GM13977 (cell line): ENCODE data around the gene CD27.

ENCODE experiments used
- DNase-seq: peaks from one replicate; pipeline ENCODE4 v3.0.0; 2012; ENCODE audit warnings: low spot score
- in situ Hi-C: fragments of 300-500 bp; cut with MboI; formaldehyde crosslinking; loops from one replicate; pipeline ENCODE4 v1.12.0; 2022; ENCODE audit warnings: low sequenced_read_pairs, low pct_unique_long_range_greater_than_20kb, mixed read lengths, inconsistent platforms; ENCODE audit not compliant: unreplicated experiment
- TF ChIP-seq, protein P1 (sequence below): IDR thresholded peaks from 2 replicates; pipeline ENCODE4 v1.5.1; 2012; ENCODE audit warnings: mild to moderate bottlenecking, control low read depth; ENCODE audit not compliant: insufficient read depth; ENCODE audit errors: extremely low read depth, missing control alignments

Gene CD27

DNA sequence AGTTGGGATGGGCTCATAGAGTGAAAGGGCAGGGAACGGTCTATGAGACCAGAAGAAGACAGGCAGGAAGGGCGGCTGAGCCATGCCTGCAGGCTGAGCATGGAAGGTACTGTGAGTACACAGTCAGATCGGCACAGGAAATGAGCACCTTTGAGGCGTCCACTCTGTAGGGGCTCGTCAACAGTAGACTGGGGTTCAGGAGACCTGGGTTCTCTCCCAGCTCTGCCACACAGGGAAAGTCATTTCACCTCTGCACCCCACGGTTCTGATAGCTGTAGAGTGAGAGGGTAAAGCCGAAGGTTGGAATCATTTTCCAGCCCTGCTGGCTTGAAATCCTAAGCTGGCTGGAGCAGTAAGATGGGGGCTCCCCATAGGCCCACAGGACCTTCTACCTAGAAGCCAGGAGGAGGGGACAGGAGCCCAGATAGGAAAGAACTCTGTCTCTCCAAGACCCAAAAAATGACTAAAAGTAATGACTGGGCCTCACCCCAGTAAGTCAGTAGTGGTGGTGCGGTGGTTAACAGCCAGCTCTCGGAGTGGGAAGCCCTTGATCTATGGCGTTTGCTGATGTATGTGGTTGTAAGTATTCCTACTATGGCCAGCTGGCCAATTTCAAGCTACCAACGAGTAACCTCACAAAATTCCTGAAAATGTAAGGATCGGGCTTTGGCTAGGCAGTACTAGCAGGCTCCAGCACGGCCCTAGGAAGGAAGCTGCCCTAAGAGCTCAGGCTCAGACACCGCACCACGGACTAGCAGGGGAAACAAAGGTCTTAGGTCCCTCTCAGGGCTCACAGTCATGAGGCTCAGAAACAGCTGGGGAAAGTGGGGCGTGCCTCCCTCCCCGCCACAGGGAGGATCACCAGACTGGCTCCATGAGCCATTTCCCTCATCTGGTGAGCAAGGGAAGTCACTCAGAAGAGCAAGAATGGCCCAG is 10.3 kb upstream of the CD27 start:
- TF ChIP-seq, protein P1, sequence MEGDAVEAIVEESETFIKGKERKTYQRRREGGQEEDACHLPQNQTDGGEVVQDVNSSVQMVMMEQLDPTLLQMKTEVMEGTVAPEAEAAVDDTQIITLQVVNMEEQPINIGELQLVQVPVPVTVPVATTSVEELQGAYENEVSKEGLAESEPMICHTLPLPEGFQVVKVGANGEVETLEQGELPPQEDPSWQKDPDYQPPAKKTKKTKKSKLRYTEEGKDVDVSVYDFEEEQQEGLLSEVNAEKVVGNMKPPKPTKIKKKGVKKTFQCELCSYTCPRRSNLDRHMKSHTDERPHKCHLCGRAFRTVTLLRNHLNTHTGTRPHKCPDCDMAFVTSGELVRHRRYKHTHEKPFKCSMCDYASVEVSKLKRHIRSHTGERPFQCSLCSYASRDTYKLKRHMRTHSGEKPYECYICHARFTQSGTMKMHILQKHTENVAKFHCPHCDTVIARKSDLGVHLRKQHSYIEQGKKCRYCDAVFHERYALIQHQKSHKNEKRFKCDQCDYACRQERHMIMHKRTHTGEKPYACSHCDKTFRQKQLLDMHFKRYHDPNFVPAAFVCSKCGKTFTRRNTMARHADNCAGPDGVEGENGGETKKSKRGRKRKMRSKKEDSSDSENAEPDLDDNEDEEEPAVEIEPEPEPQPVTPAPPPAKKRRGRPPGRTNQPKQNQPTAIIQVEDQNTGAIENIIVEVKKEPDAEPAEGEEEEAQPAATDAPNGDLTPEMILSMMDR: no peak
- no peak for DNase-seq
- in situ Hi-C loops: no loop called here

DNA sequence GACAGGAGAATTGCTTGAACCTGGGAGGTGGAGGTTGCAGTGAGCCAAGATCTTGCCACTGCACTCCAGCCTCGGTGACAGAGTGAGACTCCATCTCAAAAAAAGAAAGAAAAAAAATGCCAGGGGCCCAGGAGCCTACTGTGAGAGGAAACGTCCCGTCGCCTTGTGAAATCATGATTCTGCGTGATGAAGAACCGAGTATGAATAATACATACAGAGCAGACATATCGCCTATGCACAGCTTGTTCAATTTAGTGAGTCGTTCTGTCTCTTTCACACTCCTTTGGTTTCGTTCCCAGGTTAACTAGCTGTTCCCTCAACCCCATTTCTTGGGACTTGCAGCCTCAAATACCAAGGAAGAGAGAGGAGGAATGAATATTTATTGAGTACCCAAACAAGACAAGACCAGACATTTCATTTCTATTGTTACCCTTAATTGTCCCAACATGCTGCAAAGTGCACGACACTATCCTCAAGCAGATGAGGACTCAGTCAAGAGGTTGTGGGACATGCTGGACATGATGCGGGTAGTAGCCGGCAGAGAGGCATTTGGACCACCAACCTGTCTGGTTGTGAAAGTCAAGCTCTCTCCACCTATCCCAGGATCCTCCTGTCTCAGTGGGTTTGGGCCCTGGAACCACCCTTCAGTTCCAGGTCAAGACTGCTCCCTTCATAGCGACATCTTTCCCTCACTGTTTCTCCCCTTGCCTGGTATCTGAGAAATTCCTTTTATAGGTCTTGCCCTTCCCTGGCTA is 8.6 kb upstream of the CD27 start:
- in situ Hi-C loops: no loop called here
- TF ChIP-seq, protein P1: no peak
- no peak for DNase-seq

DNA sequence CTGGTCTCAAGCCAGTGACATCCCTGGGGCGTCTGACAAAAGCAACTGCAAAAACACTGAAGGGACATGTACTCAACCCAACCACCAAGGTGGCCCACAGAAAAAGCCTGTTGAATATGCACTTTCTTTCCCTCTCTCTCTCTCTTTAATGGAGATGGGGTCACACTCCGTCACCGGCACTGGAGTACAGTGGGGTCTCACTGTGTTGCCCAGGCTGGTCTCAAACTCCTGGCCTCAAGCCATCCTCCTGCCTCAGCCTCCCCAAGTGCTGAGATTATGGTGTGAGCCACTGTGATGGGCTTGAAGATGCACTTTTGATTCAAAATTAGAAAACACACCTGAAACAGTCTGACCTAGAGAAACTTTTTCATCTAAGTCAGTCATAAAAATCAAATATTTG is 7.2 kb upstream of the CD27 start:
- no peak for DNase-seq
- in situ Hi-C loops: no loop called here
- TF ChIP-seq, protein P1: no peak

DNA sequence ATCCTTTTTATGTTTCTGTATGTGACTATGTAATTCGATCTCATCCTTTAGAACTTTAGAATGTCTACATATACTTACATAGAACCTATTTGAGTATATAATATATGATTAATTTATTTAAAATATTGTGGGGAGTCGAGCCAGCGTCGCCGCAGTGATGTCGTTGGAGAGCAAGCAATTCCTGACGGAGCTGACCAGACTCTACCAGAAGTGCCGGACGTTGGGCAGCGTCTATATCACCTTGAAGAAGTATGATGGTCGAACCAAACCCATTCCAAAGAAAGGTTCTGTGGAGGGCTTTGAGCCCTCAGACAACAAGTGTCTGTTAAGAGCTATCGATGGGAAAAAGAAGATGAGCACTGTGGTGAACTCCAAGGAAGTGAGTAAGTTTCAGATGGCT is 6.4 kb upstream of the CD27 start:
- TF ChIP-seq, protein P1: no peak
- DNase-seq: no peak
- in situ Hi-C loops: no loop called here

DNA sequence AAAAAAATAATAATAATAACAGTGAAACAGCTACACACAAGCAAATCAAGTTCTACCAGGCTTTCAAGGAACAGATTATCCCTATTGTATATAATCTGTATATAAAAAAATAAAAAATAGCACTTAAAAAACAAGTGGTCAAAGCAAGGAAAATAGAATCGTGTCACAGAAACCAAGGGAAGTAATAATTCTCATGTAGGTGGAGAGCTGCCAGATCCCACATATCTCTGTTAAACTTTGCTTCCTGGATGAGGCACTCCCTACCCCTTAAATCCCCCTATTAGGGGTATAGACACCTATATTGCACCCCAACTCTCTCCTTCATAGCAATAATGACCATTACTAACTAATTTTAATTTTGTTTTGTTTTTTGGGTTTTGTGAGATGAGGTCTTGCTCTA is 4.4 kb upstream of the CD27 start:
- DNase-seq: no peak
- TF ChIP-seq, protein P1: no peak
- in situ Hi-C loops: no loop called here

DNA sequence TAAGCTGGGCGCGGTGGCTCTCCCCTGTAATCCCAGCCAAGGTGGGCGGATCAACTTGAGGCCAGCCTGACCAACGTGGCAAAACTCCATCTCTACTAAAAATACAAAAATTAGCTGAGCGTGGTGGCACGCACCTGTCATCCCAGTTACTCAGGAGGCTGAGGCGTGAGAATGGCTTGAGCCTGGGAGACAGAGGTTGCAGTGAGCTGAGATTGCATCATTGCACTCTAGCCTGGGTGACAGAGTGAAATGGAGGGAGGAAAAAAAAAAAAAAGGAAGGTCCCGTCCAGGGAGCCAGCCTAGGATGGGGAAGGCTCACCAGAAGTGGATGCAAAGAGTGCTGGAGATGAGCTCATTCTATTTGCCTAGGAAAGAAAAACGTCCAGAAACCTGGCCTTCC is 1.9 kb upstream of the CD27 start:
- in situ Hi-C loops: no loop called here
- DNase-seq: no peak
- TF ChIP-seq, protein P1: no peak
